Measurements from ENCODE around the gene COA7.

GRCh38 chr1:52635321-52636089 is 62.6 kb downstream of the COA7 start:
- TF ChIP-seq CTCF (IDR thresholded peaks at IDR 0.05) (no peak), EP300 (IDR thresholded peaks at IDR 0.05) (no peak)

All from suprapubic skin (tissue), 3 donors.